ENCODE measurements around the gene GNPDA1.

Gene GNPDA1

DNA sequence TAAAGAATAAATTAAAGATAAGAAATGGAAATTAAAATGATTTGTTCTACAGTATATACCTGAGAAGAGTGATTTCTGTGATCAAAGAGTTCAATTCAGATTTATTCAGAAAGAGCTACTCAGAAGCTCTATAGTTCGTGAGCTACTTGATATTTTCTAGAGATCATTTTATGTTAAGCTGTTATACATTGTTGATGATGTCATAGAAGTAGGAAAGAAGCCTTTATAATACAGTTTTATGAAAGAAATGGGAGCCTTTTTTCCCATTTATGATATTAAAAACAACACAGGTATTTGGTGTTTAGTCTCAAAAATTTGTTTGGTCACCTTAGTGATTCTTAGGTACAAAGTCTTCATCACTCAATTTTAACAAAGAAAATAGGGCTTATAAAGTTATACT, 23.1 kb downstream of the GNPDA1 start:
- no peak for DNase-seq

DNA sequence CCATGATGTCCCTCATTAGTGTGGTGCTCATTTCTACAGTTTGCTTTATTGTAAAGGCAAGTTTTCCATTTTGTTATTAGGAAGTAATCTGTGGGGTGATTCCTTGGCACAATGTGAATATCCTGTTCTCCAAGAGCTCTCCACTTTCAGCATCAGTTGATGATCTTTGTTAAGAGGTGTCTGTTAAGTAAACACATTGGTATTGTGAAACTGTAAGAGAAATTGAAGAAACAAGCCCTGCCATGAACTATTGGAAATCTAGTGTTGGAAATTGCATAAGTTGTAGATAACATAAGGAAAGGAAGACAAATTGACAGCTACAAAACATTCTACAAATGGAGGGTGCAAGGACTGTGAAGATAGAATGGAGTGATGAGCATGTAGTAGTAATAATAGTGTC, 26.8 kb downstream of the GNPDA1 start:
- no peak for DNase-seq

DNA sequence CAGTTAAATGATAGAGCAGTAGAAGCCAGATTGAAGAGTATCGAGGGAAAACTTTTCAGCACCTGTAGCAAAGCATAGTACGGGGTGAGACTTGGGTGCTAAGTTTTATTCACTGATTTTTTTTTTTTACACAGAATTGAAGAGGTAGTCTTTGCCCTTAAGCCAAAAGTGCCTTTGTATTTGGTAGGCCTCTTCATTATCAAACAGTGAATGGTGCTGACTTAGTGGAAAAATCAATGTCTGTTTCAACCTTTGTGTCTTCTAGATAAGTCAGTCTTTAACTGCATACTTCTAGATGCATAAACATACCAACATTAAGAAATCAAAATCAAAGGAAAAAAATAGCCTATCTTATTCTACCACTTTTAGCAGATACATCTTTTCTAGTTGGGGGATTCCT, 30.2 kb downstream of the GNPDA1 start:
- DNase-seq, result no peak

DNA sequence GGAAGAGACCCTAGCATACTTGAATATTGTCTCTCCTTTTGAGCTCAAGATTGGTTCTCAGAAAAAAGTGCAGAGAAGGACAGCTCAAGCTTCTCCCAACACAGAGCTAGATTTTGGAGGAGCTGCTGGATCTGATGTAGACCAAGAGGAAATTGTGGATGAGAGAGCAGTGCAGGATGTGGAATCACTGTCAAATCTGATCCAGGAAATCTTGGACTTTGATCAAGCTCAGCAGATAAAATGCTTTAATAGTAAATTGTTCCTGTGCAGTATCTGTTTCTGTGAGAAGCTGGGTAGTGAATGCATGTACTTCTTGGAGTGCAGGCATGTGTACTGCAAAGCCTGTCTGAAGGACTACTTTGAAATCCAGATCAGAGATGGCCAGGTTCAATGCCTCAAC, 34.4 kb downstream of the GNPDA1 start:
- DNase-seq, result no peak

DNA sequence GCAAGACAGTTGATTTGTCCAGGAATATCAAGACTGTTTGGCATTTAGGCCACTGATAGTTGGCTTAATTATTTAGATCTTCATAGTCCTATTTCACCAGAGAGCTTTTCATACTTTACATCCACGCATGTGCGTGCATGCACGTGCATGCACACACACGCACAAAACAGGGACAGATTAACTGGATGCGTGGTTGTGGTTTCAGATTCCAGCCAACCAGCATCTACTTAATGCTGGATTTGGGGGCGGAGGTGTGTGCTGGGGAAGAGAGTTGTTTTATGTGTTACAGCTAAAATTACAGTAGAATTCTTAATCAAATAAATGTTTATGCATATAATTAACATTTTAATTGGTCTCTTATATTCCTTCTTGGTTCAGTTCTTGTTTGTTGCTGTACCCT, 36.7 kb downstream of the GNPDA1 start:
- DNase-seq, result no peak

DNA sequence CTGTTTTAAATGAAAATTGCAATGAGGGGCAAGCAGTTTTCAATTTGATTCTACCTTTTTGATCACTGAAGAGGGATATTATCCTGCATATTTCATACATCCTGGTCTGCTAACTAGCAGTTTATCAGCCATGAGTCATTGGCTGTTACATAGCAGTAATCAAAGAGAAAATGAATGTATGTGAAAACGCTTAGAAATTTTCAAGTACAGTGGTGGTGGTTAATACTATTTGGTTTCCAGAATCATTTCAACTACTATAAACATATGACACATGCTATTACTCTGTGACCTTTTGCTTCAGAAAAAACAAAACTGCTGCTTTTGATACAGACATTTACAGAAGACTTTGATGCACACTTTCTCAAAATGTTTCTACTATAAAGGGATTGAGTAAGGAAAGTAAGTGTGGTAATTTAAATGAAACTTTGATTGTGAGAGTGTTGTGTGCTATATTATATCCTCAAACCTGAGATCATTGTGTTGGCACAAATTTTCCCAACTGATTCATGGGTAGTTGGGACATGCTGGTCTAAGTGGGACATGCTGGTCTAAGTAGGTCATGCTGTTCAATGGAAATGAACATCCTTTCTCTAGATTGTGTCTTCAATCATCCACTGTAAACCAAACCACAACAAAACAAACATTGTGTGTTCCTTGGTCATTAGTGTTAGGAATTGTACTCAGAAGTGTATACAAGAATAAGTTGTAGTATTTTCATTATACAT, 38.8 kb downstream of the GNPDA1 start:
- DNase-seq, result no peak

DNA sequence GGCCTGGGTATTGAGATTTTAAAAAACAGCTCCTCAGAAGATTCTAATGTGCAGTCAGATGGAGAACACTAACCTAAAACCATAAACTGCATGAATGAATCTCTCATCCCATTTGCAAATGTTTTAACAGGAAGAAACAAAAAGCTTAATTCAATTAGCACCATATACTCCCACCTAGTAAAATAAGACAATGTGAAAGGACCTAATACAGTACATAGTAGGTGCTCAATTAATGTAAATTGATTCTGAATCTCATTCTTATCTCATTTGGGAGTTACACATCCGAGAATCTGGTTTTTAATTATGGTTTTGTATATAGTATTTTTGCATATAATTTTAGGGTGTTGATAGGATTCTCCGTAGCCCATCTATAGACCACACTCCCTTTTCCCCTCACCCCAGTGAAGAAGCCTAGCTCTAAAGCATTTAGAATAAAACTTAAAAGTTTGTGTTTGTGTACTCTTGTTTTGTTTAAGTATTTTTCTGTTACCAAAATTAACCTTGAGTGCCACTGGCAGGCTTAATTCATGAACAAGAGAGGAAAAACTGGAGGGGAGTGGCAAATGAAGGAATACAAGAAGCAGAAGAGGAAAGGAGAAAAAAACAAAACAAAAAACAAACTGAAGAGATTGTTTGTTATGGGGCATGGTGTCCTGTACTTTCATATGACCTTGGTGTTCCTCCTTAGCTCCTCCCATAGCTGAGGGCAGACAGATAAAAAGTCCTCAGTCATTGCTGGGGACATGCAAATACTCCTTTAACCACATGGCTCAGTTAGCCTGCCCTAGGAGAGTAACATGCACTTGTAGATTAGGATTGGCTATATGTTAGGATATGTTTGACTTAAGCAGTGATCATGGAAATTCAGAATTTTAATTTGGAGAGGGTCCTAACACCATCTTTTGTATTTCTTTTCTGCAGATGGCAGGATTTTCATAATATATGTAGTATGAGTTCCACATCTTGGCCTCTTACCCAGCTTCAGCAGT, 42.8 kb downstream of the GNPDA1 start:
- peak; percentile 89 for DNase-seq

DNA sequence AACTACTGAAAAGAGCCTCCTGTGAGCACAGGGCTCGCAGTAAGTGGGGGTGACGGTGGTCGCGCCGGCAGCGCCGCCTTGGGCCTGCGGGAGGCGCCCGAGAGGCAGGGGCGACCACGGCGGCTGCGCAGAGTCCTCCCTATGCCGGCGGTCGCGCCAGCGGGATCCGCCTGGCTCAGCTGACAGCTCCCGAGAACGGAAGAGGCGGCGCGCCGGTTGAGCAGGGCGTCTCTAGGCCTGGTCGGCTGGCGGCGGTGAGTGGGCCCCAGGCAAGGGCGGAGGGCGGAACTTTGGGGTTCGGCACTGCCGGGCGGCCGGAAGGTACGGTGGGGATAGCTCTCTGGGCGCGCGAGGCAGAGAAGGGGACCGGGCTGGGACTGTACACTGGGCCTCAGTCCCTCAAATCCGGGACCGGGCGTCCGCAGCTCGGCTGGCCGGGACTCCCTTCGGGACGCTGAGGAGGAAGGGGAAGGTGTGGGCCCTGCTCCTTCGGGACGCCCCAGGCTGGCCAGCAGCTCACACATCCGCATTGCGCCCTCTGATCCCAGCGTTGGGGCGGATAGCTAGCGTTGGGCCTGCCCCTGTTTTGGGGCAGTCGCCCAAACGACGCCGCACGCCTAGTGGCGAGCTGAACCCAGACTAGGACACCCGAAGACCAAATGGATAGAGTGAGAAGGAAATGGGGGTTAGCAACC, 43.8 kb downstream of the GNPDA1 start, which contains the start of gene RNF14:
Gene RNF14, plus strand, starts transcription at position 192 of the 695 bp plus-strand sequence. CDS start 4,484 bp downstream, outside the sequence.
- peak; percentile 85 for DNase-seq

DNA sequence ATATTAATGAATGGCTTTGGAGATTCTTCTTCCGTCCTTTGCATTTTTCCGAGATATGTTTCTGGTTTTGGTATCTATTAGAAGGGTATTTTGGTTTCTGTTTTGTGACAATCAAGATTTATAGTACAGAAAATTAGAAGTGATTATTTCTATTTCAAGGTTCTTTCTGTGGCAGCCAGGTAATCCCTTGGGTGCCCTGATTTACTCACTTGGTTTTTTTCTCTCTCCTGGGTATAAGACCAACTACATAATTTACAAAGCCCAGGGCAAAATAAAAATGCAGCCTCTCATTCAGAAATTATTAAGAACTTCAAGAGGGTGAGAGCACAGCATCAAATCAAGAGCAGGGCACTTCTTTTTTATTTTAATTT, 45.9 kb downstream of the GNPDA1 start:
- no peak for DNase-seq

DNA sequence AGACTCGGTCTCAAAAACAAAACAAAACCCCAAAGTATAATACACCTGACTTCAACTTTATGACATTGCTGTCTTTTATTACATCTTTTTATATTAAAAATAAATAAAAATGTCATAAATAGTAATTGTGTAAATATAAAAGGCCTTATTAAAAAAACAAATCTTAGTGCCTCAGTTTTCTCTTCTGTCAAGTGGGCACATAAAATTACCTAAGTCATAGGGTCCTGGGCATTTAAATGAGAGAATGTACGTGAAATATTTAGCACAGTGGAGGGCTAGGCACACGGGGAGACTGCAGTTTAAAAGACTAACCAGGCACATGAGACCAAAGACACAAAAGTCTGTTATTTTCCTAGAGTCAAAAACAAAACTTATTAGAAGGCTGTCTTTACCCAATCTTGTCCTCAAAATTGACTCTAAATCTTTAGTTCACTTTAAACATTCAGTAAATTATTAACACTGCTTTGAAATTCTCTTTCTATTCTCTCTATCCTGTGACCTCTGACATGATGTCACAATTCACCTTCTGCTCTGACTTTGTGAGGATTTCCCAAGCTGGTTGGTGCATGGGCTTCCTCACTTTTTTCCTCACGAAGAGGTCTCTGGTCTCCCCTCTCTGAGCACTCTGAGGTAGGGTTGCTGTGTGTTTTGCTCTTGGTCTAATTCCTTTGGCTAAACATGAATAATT, 46.4 kb downstream of the GNPDA1 start:
- no peak for DNase-seq

DNA sequence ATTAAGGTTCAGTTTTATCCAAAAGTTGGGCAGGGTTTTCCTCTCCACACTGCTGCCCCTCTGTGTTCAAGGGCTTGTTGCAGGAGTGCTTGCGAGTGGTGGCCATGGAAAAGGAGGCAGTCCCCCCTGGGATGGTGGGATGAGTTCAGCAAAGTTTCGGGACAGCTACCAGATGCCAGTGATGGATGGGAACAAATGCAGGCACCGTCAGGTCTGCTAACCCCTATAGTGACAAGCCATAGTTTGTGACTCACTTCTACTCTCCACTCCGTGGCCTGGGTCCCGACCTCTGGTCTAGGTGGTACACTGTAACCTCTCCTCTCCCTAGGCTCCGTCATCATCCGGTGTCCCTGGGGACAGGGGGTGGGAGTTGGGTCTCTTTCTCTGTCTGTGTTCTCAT, 47.8 kb downstream of the GNPDA1 start:
- DNase-seq, result no peak

DNA sequence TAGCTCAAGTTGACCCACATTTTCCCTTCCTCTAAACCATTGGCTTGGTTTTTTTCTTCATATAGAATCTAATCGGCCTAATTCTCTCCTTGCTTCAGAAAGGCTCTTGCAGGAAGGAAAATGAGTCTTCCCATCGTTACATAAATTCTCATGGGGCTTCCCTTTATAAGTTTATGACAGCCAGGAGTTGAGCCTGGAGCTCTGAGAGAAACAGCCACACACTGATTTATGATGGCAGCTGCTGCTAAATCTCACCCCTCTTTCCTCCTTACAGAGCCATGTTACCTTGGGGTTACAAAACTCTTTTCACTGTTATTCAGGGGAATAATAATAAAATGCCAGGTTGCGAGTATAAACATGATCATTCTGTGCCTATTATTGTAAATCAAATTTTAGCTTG, 49.1 kb downstream of the GNPDA1 start:
- no peak for DNase-seq

DNA sequence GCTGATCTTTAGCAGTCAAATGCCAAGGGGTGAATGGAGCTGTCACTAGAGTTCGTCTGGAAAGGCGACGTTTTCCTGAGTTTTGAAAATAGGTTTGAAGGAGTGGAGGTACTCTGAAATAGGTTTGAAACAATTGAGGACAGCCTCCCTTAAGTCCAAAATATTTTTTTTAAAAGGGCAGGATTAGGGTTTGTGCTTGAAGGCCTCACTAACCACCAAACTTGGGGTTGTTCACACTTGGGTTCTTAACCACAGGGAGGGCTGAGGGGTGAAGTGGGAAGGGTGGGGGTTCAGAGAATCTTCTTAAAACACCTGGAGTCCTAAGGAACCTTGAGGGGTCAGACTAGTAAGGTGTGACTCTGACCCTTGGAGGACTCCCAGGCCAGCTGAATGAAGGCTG, 51.4 kb downstream of the GNPDA1 start:
- DNase-seq, result no peak

DNA sequence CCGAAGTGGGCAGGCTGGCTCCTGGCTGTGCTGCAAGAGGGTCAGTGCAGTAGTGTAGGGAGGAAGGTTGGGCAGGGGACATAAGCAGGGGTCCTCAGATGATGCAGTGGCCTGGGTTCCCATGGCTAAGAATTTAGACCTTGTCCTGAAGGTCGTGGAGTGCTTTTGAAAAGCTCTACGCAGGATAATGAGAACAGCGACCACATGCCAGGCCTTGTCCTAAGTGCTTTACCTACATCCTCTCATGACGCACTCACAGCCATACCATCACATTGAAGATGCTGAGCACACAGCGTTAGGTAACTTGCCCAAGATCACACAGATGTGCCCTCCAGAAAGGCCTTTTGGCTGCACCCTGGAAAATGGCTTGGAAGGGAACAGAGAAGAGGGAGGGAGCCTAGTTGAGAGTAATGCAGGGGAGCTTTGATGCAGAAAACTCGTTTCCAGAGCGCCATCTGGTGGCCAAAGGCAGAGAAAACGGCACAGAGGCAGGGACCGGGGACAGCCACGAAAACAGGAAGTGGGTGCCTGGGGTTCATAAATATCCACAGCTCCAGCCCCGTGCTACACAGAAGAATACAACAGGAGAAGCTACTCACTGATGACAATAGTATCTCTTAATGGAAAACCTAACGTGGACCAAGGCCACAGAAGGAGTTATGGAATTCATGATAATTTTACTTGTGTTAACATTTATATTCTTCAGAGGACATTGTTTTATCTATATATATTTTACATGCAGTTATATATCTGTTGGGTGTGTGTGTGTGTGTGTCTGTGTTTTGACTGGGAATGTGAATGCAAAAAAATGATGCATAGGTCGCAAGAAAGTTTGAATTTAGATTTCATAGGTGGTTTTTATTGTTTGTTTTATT, 52.1 kb downstream of the GNPDA1 start:
- peak; percentile 64 for DNase-seq

DNA sequence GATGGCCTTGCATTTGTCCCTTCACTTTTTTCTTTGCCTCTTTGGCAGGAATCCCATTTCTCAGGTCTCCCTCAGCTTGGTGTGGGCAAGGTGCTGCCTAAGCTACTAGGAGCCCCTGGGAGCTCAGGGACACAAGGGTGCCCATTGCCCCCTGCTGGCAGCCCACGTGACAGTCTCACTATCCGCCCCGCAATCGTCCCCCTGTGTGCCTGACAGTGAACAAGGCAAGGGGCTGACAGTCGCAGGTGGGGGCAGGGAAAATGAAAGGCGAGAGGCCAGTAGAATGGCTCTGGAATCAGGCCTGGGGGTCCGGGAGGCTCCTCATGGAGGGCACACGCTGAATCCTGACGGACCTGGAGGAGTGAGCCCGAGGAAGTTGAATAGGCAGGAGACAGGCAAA, 52.8 kb downstream of the GNPDA1 start:
- no peak for DNase-seq

DNA sequence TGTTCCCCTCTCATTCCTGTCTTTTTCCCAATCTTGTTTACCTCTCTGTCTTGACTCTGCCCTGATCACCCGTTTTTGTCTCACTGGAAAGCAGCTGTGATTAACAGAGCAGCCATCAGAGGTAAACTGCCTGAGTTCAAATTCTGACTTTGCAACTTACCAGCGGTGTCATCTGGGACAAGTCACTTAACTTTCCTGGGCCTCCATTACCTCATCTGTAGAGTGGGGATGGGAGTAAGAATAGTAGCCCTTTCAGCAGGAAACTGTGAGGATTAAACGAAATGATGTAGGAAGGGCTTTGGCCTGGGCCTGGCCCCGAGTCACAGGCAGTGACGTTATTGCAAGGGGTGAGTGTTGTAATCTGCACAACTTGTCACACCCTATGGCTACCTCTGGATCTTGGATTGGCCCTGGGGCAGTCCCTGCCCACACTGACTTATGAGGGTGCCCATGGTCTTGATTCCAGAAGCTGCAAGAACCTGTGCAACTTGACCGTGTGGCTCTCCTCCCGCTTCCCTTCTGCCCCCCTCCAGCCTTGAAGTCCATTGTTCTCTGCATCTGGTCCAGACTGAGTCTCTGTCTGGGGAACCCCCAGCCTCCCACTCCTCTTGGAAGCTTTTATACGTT, 54.2 kb downstream of the GNPDA1 start:
- no peak for DNase-seq

DNA sequence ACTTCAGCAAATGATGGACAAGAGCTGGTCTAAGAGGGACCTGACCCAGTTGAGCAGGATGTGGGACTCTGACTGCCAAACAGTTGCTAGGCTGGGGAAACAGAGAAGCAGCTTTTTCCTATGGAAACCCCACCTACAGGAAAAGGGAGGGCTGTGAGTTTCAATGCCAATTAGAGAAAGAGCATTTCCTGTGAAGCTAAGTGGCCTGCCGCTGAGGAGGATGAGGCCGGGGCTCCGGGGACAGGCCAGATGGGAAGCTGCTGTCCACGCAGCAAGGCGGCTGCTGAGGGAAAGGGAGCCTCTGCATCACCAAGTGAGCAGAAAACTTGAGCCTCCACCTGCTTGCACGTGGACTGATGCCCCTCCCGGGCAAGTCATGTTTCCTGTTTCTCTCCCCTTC, 54.7 kb downstream of the GNPDA1 start, which contains the start of gene PCDH12:
Gene PCDH12, minus strand, starts transcription at position 90 of the 400 bp plus-strand sequence. CDS start 351 bp downstream, outside the sequence.
- no peak for DNase-seq

DNA sequence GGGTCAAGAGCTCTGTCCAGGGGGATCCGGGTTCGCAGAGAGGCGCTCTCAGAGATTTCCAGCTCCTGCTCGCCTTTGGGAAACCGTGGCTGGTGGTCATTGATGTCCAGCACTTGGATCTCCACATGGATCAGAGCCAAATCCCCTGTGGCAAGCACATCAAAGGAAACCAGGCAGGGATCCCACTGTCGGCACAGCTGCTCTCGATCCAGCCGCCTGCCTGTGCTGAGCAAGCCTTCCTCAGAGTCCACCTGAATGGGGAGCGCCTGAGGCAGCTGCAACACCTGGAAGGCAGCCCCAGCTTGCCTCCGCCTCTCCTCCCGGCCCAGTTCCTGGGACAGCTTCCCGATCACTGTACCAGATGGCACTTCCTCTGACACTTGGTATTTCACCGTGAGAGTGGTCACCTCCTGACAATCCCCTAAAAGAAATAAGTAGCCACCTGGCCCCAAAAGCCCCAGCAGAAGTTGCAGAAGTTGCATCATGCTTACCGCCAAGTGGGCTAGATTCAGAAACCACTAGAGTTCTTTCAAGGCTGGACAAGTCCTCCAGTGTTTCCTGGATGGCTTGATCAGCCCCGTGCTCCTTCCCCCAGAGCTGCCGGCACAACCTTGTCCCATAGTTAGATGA, 55.3 kb downstream of the GNPDA1 start:
- no peak for DNase-seq

DNA sequence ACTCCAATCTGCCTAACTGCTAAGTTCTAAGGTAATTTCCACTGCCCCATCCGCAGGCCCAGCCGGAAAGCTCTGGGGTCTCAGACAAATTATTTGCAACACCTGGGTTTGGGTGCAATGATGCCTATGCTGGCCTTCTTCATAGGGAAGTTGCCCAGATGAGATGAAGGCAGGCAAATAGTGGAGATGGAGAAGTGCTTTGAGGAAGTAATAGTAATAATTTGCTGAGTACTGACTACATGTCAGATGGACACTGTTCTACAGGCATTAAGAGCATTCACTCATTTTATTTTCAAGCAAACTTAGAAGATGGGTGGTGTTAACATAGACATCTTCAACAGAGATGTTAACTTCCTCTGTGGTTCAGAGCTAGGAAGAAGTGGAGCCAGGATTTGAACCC, 58.6 kb downstream of the GNPDA1 start:
- no peak for DNase-seq

DNA sequence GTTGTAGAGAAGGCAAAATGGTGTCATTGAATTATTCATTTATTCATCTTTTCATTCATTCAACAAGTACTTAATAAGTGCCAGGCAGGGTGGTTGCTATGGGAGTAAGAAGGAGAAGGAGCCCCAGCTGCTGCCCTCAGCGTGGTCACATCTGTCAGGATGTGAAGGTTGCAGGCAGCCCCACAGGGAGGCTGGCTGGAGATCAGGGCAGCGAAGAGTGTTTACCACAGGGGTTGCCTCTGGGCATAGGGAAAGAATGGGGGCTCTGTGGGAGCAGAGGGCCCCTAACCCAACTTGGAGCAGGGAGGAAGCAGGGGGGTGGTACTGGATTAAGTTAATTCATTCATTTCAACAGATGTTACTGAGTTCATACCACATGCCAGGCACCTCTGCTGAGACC, 60.8 kb downstream of the GNPDA1 start:
- no peak for DNase-seq

DNA sequence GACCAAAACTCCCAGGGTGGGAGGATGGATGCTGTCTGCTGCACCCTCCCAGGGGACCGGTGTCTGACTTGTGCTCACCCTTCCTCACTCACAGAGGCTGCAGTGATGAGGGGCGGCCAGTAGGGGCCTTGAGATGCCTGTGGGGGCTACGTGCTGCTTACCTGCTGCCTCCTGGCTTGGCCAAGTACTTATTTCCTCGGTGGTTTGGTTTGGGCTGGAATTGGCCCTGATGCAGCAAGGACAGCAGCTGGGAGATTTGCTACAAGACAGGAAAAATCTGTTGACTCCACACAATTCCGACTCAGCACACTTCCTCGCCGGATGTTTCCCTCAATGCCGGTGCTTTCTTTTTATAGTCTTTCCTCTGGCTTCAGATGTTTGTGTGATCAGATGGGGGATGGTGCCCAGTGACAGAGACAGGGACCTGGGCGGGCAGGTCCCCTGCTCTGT, 61.5 kb downstream of the GNPDA1 start:
- DNase-seq, result no peak

Measured in NCI-H526 treated with DMSO at 0.1 percent for 48 hours (cell line).